Retinal pigment epithelial cell (primary cell): ENCODE data around the gene HOXB2.

Experiments
- DNase-seq: peaks from one replicate; pipeline ENCODE4 v3.0.0-alpha.2; 2010; ENCODE audit warnings: low read depth
- H3K4me3 ChIP-seq: 2 replicates; pipeline ENCODE4 v1.5.1; 2011; ENCODE audit warnings: mild to moderate bottlenecking, low read length, control low read depth, moderate library complexity
- CTCF ChIP-seq: conservative IDR thresholded peaks from 2 replicates; pipeline ENCODE4 v1.5.1; 2011; ENCODE audit warnings: low read depth, low read length, control low read depth, inconsistent platforms

Gene HOXB2

GRCh38 chr17:48554412-48555257, 9.7 kb upstream of the HOXB2 start:
- H3K4me3 ChIP-seq, result no peak overlapping the region
- DNase-seq, result no peak
- TF ChIP-seq CTCF, result no peak

- H3K4me3 ChIP-seq, result no peak overlapping the region
- DNase-seq, result no peak
- no peak for TF ChIP-seq CTCF
These were observed 8.9 kb upstream of the HOXB2 start for GRCh38 chr17:48553826-48554225.

- no peak for TF ChIP-seq CTCF
- H3K4me3 ChIP-seq, result no peak overlapping the region
These were observed 8.3 kb upstream of the HOXB2 start for GRCh38 chr17:48553190-48553547.

GRCh38 chr17:48552466-48553189, 7.7 kb upstream of the HOXB2 start:
- no peak for DNase-seq
- no peak overlapping the region for H3K4me3 ChIP-seq
- no peak for TF ChIP-seq CTCF

More at GRCh38 chr17:48553190-48553547, 8.3 kb upstream of the HOXB2 start:
- no peak for DNase-seq

GRCh38 chr17:48551596-48552465, 6.9 kb upstream of the HOXB2 start:
- TF ChIP-seq CTCF, result no peak
- H3K4me3 ChIP-seq, result no peak overlapping the region
- DNase-seq, result no peak

GRCh38 chr17:48551214-48551555, 6.3 kb upstream of the HOXB2 start:
- no peak for TF ChIP-seq CTCF
- DNase-seq, result no peak
- no peak overlapping the region for H3K4me3 ChIP-seq
